T-helper 1 cell (primary cell): Measurements from ENCODE around the gene EIPR1.
"Not testable (repeated sequence)": the region's sequence is repeated elsewhere in the genome, so short reads cannot be mapped to it uniquely, and the experiment has no call there.

Source experiments
- DNase-seq, 5 donors: peaks; one replicate each; pipeline ENCODE4 v3.0.0-alpha.2; 2012 to 2020

The EIPR1 gene

DNA sequence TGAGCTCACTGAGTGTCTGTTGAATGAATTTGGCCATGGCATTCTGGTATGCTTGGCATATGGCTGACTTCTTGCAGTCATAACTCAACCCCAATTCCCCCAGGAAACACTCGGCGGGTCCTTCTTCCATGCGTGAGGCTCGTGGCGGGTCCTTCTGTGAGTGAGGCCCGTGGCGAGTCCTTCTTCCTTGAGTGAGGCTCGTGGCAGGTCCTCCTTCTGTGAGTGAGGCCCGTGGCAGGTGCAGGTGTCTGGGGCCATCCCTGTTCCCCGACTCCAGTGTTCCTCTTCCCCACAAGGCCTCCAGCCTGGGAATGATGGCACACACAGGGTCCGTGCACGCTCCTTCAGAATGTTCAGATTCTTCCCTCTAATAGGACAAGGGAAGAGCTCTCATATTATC lies 169.0 kb downstream of the EIPR1 start:
- no peak for DNase-seq

DNA sequence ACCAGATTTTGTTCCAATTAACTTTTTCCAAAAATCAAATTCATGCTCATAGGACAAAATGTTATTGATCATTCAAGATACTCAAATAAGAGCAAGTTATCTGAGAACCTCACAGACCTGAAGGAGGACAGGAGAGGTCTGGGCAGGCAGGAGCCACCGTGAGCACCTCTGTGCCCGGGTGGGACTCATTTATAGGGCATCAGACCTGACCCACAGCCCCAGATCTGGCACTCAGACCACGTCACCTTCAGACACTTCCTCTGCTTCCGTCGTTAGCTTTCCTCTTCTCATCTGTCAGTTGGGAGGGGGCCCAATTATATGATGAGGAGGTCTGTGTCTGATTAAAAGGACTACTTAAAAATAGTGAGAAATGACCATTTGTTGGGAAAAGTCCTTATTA lies 169.4 kb downstream of the EIPR1 start:
- DNase-seq: no peak

DNA sequence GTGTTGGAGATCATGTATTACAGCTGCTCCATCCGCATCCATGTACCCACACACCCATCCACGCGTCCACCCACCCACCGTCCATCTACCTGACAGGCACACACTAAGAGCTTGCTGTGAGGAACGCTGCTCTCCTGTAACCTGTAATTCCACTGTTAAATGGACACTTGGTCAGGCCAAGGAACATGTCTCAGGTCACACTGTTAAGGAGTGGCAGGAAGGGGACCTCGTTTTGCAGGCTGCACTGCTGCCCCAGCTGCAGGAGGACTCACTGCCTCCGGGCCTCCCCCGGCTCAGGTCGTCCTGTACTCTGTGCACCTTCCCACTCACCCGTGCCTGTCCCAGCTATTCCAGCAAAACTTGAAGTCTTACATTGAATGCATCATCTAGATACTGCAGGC lies 170.5 kb downstream of the EIPR1 start:
- no peak for DNase-seq

DNA sequence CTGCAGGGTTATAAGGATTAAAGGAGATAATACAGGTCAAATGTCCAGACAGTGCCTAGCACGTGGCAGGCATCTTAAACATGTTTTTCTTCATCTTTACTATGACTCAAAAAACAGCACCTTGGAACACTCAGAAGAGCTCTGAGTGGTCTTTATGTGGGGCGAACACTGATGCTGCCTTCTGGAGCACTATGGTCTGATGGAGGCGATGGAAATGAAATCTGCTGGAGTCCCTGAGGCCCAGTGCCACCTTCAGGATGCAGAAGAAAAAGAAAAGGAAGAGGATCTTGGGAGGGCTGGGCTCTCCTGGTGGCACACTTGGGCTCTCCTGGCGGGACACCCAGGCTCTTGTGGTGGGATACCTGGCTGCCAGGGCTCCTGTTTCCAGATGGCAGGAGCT lies 171.8 kb downstream of the EIPR1 start:
- DNase-seq: no peak

DNA sequence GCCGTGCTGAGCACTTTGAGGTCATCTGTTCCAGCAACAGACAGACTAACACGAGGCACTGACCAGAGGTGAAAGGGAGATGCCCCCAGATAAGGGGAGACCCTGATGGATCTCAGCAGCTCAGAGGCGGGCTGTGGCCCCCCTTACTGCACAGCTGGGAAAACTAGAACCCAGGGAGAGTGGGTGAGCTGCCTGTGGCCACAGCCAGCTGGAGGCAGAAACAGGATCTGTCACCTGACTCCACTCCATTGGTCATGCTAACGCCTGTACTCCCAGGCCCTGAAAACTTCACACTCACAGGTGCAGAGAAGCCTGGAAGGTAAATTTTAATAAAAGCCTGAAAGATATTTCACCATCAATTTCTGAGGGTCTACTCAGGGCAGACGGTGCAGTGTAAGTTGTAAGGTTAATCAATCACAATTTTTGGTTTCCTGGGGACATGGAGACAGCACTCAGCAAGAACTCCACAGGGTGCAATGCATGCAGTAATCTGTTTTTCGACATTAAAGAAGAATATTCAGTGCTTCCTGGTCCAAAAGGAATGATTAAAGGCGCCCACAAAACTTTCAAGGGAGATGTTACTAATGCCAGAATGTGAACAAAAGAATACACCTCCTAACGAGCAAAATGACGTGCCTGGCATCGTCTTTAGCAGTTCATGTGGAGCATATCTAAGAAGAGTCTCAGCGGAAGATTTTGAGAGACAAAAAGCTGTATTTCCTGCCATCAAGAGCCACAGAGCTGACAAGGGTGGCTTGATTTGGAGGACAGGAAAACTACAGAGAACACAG lies 173.4 kb downstream of the EIPR1 start:
- DNase-seq: no peak

DNA sequence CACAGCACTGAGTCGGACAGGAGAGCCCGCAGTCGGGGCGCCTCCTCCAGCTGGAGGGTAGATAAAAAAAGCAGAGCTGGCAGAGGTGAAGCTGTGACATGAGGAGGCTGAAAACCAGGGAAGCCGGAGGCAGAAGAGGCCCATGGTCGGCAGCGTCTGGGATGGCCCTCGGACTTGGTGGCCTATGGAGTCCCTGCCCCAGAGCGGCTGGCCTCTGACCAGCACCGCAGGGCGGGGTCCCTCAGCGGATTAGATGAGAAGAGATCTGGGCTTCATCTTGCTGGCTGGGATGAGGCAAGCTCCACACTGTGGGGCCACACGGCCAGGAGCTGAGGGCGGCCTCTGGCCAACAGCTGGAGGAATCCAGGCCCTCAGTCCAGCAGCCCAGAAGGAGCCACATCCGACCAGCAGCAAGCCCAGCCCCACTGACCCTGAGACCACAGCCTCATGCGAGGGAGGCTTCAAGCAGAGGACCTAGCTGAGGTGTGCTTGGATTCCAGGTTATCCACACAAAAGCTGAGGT lies 174.1 kb downstream of the EIPR1 start:
- no peak for DNase-seq

DNA sequence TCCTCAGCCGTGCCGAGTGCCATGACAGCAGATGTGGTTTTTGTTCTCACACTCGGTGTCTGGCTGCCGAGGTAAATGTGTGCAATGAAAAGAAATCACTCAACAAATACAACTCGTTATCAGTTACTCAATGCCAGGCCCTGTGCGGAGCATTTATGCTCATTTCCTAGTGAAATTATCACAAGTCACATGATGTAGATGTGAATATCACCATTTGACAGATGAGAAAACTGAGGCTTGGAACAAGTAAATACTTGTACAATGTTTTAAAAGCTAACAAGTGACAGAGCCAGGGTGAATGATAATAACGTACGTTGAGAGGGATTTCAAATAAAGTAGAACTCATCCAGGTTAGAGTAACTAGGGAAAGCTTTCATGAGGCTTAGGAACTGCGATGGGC lies 174.7 kb downstream of the EIPR1 start:
- no peak for DNase-seq

DNA sequence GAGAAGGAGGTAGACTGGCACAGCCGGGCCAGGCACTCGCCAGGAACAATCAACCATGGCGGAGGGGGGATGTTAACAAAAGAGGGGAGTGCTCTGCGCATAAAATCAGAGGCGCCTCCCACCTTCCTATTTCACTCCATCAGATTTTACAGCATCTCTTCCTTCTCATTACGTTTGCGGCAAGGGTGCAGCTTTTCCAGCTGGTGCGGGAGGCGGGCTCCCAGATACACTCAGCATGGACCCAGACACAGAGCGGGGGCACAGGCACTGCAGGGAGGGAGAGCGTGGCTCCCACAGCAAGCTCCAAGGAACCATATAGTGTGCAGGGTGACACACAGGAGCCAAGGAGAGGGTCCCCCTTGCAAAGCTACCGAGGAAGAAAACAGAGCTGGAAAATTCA lies 176.3 kb downstream of the EIPR1 start:
- no peak for DNase-seq

DNA sequence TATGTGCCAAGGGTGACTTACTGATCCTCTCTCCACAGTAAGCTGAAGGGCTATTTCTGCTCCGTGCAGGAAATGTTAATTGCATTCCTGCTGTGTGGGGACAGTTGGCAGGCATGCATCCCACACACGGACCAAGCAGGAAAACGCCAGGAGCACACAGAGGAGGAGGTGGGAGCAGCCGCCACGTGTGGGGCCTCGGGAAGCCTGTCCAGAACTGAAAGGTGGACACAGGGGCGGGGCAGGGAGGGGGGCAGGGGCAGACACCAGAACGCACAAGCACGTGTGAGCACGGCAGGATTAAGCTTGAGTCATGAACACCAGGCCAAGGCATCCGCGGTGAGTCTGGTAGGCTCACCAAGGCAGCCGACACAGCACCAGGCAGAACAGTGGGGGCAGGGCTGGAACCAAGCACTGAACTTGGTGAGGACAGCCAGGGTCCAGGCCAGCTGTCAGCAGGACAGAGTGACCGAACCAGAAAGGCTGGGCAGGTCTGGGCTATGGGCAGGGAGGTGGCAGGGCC lies 177.1 kb downstream of the EIPR1 start:
- DNase-seq: no peak

DNA sequence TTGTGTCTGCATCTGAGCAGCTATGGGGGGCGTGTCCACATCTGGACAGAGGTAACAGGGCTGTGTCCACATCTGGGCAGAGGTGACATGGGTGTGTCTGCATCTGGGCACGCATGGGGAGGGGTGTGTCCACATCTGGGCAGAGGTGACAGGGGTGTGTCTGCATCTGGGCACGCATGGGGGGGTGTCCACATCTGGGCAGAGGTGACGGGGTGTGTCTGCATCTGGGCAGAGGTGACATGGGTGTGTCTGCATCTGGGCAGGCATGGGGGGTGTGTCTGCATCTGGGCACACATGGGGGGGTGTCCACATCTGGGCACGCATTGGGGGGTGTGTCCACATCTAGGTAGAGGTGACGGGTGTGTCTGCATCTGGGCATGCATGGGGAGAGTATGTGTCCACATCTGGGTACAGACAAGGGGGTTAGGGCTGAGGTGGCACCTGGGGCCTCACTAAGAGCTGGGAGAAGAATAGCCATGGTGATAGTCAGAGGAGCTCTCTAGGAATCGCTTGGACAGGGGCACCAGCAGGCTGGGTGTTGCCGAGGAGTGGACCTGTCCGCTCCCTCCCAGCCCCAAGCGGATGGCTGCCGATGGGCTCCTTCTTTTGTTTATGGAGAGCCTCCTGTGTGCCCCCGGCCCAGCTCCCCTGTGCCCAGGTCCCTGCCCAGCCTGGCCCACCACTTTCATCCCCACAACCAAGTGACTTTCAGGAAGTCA lies 177.8 kb downstream of the EIPR1 start:
- DNase-seq: no peak

DNA sequence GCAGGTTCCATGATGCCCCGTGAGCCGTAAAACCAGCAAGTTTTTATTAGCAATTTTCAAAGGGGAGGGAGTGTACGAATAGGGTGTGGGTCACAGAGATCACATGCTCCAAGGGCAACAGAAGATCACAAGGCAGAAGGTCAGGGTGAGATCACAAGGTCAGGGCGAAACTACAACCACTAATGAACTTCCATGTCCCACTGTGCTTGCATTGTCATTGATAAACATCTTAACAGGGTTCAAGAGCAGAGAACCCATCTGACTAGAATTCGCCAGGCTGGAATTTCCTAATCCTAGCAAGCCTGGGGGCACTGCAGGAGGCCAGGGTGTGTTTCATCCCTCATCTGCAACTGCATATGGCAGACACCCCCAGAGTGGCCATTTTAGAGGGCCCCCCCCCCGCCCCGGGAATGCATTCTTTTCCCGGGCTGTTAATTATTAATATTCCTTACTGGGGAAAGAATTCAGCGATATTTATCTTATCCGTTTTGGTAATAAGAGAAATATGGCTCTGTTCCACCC lies 178.9 kb downstream of the EIPR1 start:
- DNase-seq: not testable (repeated sequence)

DNA sequence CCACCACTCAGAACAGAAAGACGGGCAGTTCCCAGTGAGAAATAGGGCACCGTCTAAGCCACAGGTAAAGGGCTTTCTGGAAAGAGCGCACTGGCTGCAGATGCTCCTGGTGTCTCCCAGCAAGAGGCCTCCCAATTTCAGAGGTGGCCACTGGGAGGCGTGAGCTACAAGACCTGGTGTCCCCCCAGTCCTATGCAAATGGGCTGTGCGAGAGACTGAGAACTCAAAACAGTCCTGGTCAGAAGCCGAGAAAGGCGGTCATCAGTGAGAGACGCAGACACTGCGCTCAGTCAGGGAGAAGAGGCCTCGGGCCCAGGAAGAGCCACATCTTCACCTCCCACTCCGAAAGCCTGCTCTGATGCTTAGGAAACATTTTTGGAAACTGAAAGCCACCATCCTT lies 179.5 kb downstream of the EIPR1 start:
- no peak for DNase-seq

DNA sequence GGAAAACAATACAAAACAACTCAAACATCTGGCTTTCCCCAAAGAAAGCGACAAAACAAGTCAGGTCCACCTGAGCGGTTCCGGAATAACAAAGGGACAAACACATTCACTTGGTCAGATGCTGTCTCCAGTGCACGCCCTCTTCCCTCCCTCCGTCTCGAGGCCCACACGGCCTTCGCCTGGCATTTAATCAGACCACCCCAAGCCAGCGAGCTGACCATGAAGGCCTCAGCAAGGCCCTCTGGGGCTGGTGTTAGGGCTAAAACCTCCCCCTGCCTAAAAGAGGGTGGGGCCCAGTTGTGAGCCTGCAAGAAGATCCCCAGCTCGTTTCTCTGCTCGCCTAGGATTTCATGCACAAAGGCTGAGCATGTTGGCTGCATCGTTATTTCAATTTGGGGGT lies 180.3 kb downstream of the EIPR1 start:
- DNase-seq: no peak

DNA sequence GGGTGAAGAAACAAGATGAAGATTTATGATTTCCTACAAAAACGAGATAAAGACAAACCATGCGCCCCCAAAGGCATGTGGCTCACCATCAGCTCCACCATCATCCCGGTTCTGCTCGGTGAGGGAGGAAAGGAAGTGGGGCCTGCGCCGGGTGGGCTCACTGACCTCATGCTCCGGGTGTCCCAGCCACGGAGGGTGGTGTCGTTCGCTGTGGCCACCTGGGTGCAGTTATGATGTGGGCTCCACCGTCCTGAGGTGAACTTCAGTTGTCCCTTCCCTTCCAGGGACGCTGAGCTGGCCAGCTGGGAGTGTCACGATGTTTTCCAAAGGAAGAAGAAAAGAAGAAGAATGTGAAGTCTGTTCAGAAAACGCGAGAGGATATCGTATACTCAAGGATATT lies 180.9 kb downstream of the EIPR1 start:
- no peak for DNase-seq

DNA sequence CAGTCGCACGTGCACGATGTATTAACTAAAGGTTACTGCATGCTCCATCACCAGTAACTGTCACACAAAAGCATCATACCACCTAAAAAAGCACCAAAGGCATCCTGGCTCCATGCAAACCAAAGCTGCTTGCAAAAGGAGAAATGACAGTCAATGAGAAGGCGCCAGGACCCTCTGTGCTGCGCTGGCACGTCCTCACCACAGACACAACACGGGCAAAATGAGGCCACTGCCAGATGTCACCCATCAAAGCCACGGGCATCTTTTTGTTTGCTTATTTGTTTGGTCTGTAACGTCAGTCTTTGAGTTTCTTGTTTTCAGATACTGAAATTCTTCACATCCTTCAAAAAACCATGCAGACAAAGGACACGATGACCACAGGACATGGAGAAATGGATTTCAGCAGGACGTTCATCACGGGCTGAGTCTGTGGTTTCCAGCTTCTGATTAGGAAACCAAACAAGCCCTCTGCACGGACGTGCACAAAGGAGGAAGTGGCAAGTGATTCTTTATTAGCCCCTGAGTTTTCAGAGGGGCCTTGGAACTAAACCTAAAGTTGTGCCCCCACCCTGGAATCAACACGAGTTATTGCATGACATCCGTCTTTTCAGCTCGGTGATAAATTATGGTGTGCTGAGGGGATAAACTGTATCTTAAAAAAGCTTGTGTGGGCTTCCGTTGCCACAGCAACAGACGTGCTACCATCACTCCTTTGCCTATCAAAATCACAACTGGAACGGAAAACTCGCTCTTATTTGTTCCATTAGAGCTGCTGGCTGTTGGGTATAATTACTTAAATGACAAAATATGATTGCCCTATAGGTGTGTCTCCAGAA lies 181.8 kb downstream of the EIPR1 start:
- DNase-seq: no peak

DNA sequence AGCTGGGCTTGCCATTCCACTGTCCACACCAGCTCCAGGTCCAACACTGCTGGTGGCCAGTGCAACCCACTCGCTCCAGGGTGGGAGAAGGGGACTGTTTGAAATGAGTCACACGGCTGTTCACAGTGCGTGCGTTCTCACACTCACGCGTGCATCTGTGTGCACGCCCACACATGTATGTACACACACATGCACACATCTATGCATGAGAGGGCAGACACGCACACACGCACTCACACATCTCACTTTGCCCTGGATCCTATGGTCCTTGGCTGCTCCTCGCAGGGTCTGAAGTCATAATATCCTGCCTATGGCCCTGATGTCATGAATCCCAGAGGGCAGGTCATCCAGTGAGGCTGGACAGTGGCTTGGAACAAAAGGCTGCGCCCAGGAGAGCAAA lies 182.8 kb downstream of the EIPR1 start:
- no peak for DNase-seq

DNA sequence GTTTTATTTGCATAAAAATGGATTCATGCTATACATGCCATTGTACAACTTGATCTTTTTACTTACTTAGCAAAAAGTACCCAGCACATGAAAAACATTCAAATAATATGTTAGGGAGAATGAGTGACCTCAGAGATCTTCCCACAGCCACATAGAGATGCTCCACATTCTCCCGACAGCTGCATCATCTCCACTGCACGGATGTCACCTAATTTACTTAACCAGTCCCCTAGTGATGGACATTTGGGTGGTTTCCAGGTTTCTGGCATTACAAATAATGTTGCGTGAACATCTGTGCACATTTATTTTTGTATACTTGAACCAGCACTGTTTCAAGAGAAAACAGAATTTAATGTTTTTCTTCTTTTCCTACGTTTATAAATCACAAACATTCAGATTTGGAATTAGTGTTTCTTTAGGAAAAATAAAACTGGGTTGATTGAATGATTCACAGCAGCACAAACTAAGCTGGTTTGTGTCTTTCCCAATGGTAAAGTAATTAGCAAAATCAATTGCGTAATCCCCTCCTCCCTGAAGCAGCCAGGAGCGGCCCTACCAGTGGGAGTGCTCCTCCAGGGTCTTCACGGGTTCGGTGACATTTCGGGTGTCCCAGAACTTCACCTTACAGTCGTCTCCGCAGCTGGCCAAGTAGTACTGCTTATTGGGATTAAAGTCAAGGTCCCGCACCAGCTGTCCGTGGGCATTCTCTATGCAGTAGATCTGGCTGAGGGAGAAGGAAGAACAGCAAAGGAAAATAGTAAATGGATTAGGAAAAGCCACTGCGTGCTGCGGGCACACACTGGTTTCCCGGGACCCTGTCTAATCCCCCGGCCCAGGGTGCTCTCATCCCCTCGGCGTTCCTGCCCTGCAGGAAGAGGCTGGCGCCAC lies 183.9 kb downstream of the EIPR1 start:
- no peak for DNase-seq

DNA sequence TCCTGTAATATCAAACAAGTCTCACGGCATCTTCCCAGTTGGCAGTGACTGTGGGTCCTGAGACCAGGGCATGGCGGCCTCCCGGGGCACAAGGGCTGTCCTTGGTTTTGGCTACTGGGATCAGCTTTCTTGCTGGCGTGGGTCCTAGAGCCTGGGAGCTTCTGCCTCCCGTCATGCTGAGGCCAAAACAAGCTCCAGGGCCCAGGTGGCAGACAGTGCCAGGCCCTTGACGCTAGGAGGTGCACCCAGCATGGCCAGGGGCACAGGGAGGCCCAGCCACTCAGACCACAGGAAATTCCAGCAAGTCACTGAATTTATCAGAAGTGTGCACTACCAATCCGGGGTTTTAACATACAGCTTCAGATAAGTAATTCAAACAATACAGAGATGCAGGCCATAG lies 184.7 kb downstream of the EIPR1 start:
- no peak for DNase-seq

DNA sequence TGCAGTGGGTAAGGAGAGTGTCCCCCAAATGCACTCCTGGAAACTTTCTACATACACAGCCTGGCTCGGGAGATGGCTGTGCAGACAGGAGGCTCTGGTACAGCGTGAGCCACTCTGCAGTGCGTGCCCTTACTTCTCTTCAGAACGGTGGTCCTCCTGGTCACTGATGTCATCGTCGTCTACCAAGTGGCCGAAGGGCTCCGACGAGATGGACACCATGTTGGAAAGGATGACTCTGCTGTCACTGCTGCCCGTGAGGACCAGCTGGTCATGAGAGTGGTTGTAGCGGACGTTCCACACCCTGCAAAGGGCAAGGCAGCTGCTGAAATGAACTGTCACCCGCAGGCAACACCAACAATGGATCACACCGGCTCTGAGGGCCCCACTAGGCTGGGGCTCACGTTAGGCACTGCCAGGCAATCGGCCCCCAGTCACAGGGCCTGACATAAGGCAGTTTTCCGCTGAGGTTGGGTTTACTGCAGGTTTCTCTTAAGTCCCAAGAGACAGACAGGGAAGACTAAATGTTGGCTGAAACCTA lies 185.3 kb downstream of the EIPR1 start:
- DNase-seq: no peak

DNA sequence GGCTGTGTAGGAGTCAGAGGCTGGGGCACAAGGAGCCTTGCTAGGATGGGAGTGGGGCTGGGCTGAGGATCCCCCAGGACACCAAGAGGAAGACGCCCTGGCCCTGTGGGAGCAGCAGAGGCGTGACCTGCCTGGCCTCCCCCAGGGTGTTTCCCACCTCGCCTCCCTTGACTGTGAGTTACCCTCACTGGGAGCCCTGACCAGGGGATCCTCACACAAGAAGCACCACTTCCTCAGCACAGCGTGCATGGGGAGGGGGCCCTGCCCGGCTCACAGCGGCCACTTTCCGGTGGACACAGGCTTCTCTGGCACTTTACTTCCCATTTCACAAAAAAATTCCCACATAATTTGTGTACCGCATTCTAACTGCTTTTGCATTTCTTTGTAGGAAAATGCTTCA lies 187.7 kb downstream of the EIPR1 start:
- no peak for DNase-seq

DNA sequence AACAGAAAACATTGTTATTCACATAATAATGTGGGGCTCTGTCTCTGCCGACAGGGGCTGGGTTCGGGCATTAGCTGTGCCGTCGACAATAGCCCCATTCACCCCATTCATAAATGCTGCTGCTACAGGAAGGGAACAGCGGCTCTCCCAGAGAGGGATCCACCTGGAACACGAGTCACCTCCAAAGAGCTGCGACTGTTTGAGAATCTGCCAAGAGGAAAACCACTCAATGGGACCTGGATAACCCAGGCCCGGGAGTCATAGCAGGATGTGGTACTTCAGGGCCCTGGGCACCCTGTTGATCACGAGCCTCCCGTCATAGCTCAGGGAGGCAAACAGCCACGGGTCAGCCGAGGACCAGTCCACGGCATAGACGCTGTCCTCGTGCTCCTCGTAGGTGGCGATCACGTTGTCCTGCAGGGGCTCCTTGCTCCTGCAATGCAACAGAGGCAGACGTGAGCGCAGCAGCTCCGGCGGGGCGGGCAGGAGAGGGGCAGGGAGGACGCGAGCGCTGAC lies 188.5 kb downstream of the EIPR1 start:
- no peak for DNase-seq
